ENCODE measurements around the gene CCDC28B. TPM values are rescaled to one million over a fixed set of nuclear protein-coding genes. Genes with fewer than 3 reads are reported as not detected.

CCDC28B gene
- total and polyA plus RNA-seq, 4 donors, result 4.4 to 12.5 (median 5.7) TPM

DNA sequence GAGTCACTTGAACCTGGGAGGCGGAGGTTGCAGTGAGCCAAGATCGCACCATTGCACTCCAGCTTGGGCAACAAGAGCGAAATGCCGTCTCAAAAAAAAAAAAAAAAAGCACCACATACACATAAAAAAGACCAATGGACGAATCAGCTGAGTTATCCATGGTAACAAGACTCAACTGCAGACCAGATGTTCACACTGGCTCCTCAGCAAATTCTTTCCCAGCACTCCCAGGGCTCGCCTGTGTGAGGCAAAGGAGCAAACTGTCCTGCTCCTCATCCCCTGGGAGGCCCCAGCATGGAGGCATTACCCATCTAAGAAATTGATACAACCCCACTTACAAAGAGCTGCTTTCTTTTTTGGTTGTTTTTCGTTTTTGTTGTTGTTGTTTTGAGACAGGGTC lies 18.6 kb downstream of the CCDC28B start:
- Histone ChIP-seq H3K27ac (ENCODE audit: low read depth in 1 of 2, low read length in 1 of 2) (no peak overlapping the region), H3K4me1 (ENCODE audit: control insufficient read depth in 5 of 5, insufficient read depth in 5 of 5, low read length in 5 of 5) (peaks cover 6 to 20% (median 11%) of the 10 kb centered on the region in 5 donors), H3K9me3 (ENCODE audit: control insufficient read depth in 4 of 4, insufficient read depth in 3 of 4, low read length in 3 of 4) (no peaks in the 10 kb centered on the region), H3K27me3 (ENCODE audit: control insufficient read depth in 3 of 3, insufficient read depth in 3 of 3, low read length in 2 of 3) (no peaks in the 10 kb centered on the region), H3K36me3 (ENCODE audit: control insufficient read depth in 4 of 4, insufficient read depth in 4 of 4, low read length in 4 of 4) (peaks cover 0 to 38% (median 30%) of the 10 kb centered on the region in 4 donors), H3K9ac (ENCODE audit: insufficient read depth in 1 of 2, low read length in 2 of 2) (no peak overlapping the region), H3K4me3 (no peak overlapping the region)
- ATAC-seq (ENCODE audit: insufficient read depth, low FRiP score) (no peak), DNase-seq (no peak)
- WGBS, 2 donors, result 85 to 97% methylated on average over 7 of the region's 7 CpGs
- TF ChIP-seq, protein P1, sequence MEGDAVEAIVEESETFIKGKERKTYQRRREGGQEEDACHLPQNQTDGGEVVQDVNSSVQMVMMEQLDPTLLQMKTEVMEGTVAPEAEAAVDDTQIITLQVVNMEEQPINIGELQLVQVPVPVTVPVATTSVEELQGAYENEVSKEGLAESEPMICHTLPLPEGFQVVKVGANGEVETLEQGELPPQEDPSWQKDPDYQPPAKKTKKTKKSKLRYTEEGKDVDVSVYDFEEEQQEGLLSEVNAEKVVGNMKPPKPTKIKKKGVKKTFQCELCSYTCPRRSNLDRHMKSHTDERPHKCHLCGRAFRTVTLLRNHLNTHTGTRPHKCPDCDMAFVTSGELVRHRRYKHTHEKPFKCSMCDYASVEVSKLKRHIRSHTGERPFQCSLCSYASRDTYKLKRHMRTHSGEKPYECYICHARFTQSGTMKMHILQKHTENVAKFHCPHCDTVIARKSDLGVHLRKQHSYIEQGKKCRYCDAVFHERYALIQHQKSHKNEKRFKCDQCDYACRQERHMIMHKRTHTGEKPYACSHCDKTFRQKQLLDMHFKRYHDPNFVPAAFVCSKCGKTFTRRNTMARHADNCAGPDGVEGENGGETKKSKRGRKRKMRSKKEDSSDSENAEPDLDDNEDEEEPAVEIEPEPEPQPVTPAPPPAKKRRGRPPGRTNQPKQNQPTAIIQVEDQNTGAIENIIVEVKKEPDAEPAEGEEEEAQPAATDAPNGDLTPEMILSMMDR (IDR thresholded peaks at IDR 0.05; ENCODE audit: control extremely low read depth, extremely low read depth), result no peak

DNA sequence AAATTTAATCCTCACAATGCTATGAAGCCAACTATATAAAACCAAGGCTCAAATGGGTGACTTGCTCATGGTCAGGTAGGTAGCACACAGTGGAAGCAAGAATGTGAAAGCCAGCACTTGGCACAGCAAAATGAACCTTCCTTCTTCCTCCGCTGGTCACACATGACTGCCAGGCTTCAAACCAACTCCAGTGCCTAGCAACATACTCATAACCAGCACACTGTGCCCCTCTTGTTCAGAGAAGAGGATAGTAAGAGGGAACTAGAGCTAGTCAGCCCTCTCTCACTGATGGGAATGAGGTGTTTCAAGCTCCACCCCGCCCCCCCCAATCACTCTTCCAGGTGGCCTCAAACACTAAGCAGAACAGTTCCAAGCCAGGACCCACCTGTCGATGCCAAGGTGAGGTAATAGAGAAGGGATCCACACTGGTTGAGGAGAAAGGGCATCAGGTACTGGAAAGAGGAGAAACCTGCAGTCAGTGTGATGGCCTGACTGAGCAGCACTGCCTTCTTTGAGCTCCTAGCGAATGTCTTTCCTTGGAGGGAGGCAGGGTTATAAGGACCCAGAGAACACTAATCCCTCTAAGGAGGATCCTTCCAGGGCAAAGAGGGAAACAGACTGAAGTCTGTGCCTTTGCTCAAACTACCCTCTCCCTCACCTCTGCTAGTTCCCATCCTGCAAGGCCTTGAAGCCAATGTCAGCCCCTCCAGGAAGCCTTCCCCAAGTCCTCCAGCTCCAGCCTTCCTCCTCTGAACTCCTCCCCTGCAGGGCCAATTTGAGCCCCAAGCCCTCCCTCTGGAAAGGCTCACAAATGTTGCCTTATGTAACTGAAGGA lies 20.6 kb downstream of the CCDC28B start:
- H3K36me3 ChIP-seq (ENCODE audit: control insufficient read depth in 4 of 4, insufficient read depth in 4 of 4, low read length in 4 of 4), result peaks cover under 1 to 37% (median 26%) of the 10 kb centered on the region in 4 donors
- WGBS, 2 donors, result 94 to 95% methylated on average over 4 of the region's 4 CpGs
- H3K4me3 ChIP-seq, result peak overlapping the region; percentile 83
- DNase-seq, result no peak
- peak overlapping the region; percentile 46 to 64 for H3K9ac ChIP-seq (ENCODE audit: insufficient read depth in 1 of 2, low read length in 2 of 2)
- H3K4me1 ChIP-seq (ENCODE audit: control insufficient read depth in 5 of 5, insufficient read depth in 5 of 5, low read length in 5 of 5), result peaks cover 6 to 20% (median 12%) of the 10 kb centered on the region in 5 donors
- ATAC-seq (ENCODE audit: insufficient read depth, low FRiP score), result no peak
- no peaks in the 10 kb centered on the region for H3K9me3 ChIP-seq (ENCODE audit: control insufficient read depth in 4 of 4, insufficient read depth in 3 of 4, low read length in 3 of 4)
- TF ChIP-seq, protein P1 (IDR thresholded peaks at IDR 0.05; ENCODE audit: control extremely low read depth, extremely low read depth), result no peak
- peak overlapping the region; percentile 51 to 93 for H3K27ac ChIP-seq (ENCODE audit: low read depth in 1 of 2, low read length in 1 of 2)
- no peaks in the 10 kb centered on the region for H3K27me3 ChIP-seq (ENCODE audit: control insufficient read depth in 3 of 3, insufficient read depth in 3 of 3, low read length in 2 of 3)

DNA sequence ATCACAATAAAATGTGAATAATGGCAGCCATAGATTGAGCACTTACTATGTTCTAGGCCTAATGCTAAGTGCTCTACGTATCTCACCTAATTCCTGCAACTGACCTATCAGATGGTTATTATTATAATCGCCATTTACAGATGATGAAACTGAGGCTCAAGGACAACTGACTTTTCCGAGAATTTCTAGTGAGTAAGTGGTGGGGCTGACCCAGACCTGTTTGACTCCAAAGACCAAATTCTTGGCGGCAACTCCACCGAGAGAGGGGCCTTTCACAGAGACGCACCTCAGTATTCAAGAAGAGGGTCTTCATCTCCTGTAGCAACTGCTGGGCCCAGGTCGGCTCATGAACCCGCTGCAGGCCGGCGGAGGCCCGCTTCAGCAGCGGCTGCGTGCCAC lies 21.2 kb downstream of the CCDC28B start:
- Histone ChIP-seq H3K9ac (ENCODE audit: insufficient read depth in 1 of 2, low read length in 2 of 2) (peak overlapping the region; percentile 46 to 64), H3K27ac (ENCODE audit: low read depth in 1 of 2, low read length in 1 of 2) (peak overlapping the region; percentile 93 to 94), H3K27me3 (ENCODE audit: control insufficient read depth in 3 of 3, insufficient read depth in 3 of 3, low read length in 2 of 3) (no peaks in the 10 kb centered on the region), H3K4me3 (peak overlapping the region; percentile 83), H3K36me3 (ENCODE audit: control insufficient read depth in 4 of 4, insufficient read depth in 4 of 4, low read length in 4 of 4) (peaks cover 4 to 36% (median 23%) of the 10 kb centered on the region in 4 donors), H3K9me3 (ENCODE audit: control insufficient read depth in 4 of 4, insufficient read depth in 3 of 4, low read length in 3 of 4) (no peaks in the 10 kb centered on the region), H3K4me1 (ENCODE audit: control insufficient read depth in 5 of 5, insufficient read depth in 5 of 5, low read length in 5 of 5) (peaks cover 6 to 20% (median 12%) of the 10 kb centered on the region in 5 donors)
- ATAC-seq (ENCODE audit: insufficient read depth, low FRiP score) (no peak), DNase-seq (no peak)
- TF ChIP-seq, protein P1 (IDR thresholded peaks at IDR 0.05; ENCODE audit: control extremely low read depth, extremely low read depth), result no peak
- 10 to 18% methylated on average over 13 of the region's 13 CpGs for WGBS, 2 donors

Measured in lung (tissue), 12 donors.